A673 (cell line): ENCODE measurements around the gene DAPL1. TPM values are rescaled to one million over a fixed set of nuclear protein-coding genes. Genes with fewer than 3 reads are reported as not detected.

Experiments
- BruUV-seq: library from RNA; stranded (reverse); fragments of 400-500 nt; replicated peaks from 2 replicates; lab custom pipeline; 2021; lab: Mats Ljungman, UMichigan
- CTCF ChIA-PET: fragments of 300-600 bp; sonication (Branson Sonifier 250); formaldehyde crosslinking; loops from one replicate; lab custom pipeline; 2022; ENCODE audit warnings: antibody characterized with exemption; lab: Charles Lee
- POLR2A ChIA-PET: fragments of 300-600 bp; sonication (Branson Sonifier 250); formaldehyde crosslinking; loops from one replicate; lab custom pipeline; 2022; ENCODE audit warnings: antibody characterized with exemption; ENCODE audit not compliant: low non-redundant PET; lab: Charles Lee
- DNase-seq: peaks from one replicate; pipeline ENCODE4 v3.0.0-alpha.2; 2015; ENCODE audit warnings: low spot score
- H3K27ac ChIP-seq: fragments of 200-600 bp; sonication (generic); 2 replicates; pipeline ENCODE4 v1.5.1; 2016; ENCODE audit warnings: mixed run types, low read depth, mild to moderate bottlenecking, mixed read lengths, antibody characterized with exemption, low read length; ENCODE audit not compliant: poor library complexity, severe bottlenecking
- H3K27me3 ChIP-seq: fragments of 200-600 bp; sonication (generic); replicated peaks from 2 replicates; pipeline ENCODE4 v1.6.1; 2017; ENCODE audit warnings: mixed run types, low read depth, mild to moderate bottlenecking, mixed read lengths, antibody characterized with exemption, low read length; ENCODE audit not compliant: insufficient read depth, poor library complexity
- H3K36me3 ChIP-seq: fragments of 200-600 bp; sonication (generic); 2 replicates; pipeline ENCODE4 v1.6.1; 2016; ENCODE audit warnings: mixed run types, mild to moderate bottlenecking, mixed read lengths, antibody characterized with exemption, low read length; ENCODE audit not compliant: insufficient read depth, poor library complexity, severe bottlenecking
- H3K4me1 ChIP-seq: fragments of 200-600 bp; sonication (generic); 2 replicates; pipeline ENCODE4 v1.6.1; 2017; ENCODE audit warnings: mixed run types, mild to moderate bottlenecking, mixed read lengths, antibody characterized with exemption, low read length; ENCODE audit not compliant: insufficient read depth, poor library complexity, severe bottlenecking
- H3K4me3 ChIP-seq: fragments of 200-600 bp; sonication (generic); 2 replicates; pipeline ENCODE4 v1.5.1; 2016; ENCODE audit warnings: low read depth, mixed run types, mild to moderate bottlenecking, mixed read lengths, low read length; ENCODE audit not compliant: poor library complexity, severe bottlenecking
- H3K9me3 ChIP-seq: fragments of 200-600 bp; sonication (generic); 2 replicates; pipeline ENCODE4 v1.6.1; 2016; ENCODE audit warnings: mixed run types, low read depth, mild to moderate bottlenecking, mixed read lengths, antibody characterized with exemption, low read length; ENCODE audit not compliant: poor library complexity, severe bottlenecking
- EZH2 ChIP-seq: fragments of 200-600 bp; sonication (generic); IDR thresholded peaks from 2 replicates; pipeline ENCODE4 v1.6.1; 2017; ENCODE audit warnings: borderline replicate concordance, low read depth, mild to moderate bottlenecking, mixed read lengths, antibody characterized with exemption, low read length; ENCODE audit not compliant: poor library complexity, severe bottlenecking
- intact Hi-C: fragments of 100-400 bp; cut with micrococcal nuclease; formaldehyde crosslinking; loops from one replicate; pipeline ENCODE4 v1.10.0; 2022; ENCODE audit not compliant: unreplicated experiment
- total RNA-seq: library from RNA; stranded (reverse); gene quantifications from 2 replicates; pipeline ENCODE4 v1.2.3, GENCODE V29; 2021
- TF ChIP-seq, protein P1 (sequence below): fragments of 300-800, 200-600 bp; sonication (generic); conservative IDR thresholded peaks from 2 replicates; pipeline ENCODE4 v1.5.1; 2017; ENCODE audit warnings: low read depth, mild to moderate bottlenecking, antibody characterized with exemption, low read length, moderate library complexity, mixed read lengths

The DAPL1 gene
- total RNA-seq, 1 experiment from 2014 or later: 0.80 TPM

DNA sequence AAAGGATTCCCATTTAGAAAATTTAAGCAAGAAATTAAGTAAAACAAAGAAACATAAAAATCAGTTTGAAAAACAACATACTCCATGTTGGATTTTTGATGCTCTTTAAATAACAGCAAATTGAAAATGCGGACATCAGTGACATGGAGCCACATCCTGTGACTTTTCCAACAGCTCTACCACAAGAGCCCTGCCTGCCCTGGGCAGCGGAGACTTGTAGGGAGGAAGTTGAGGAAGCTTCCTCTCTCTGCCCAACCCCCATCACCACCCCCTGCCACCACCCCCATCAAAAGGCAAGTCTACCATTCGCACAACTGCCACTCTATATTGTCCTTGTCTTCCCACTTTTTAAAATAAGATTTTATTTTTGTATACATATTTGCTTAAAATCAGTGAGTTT is 32.8 kb upstream of the DAPL1 start:
- no peak for DNase-seq
- ChIA-PET CTCF (no interaction called here), POLR2A (no interaction called here)
- Histone ChIP-seq H3K36me3 (no peaks in the 10 kb centered on the region), H3K27me3 (no peaks in the 10 kb centered on the region), H3K4me1 (no peaks in the 10 kb centered on the region), H3K9me3 (no peaks in the 10 kb centered on the region), H3K27ac (no peak overlapping the region), H3K4me3 (no peak overlapping the region)
- no TSS peak for BruUV-seq
- intact Hi-C loops: no loop called here
- TF ChIP-seq, protein P1, sequence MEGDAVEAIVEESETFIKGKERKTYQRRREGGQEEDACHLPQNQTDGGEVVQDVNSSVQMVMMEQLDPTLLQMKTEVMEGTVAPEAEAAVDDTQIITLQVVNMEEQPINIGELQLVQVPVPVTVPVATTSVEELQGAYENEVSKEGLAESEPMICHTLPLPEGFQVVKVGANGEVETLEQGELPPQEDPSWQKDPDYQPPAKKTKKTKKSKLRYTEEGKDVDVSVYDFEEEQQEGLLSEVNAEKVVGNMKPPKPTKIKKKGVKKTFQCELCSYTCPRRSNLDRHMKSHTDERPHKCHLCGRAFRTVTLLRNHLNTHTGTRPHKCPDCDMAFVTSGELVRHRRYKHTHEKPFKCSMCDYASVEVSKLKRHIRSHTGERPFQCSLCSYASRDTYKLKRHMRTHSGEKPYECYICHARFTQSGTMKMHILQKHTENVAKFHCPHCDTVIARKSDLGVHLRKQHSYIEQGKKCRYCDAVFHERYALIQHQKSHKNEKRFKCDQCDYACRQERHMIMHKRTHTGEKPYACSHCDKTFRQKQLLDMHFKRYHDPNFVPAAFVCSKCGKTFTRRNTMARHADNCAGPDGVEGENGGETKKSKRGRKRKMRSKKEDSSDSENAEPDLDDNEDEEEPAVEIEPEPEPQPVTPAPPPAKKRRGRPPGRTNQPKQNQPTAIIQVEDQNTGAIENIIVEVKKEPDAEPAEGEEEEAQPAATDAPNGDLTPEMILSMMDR: no peak
- no peak for TF ChIP-seq EZH2

DNA sequence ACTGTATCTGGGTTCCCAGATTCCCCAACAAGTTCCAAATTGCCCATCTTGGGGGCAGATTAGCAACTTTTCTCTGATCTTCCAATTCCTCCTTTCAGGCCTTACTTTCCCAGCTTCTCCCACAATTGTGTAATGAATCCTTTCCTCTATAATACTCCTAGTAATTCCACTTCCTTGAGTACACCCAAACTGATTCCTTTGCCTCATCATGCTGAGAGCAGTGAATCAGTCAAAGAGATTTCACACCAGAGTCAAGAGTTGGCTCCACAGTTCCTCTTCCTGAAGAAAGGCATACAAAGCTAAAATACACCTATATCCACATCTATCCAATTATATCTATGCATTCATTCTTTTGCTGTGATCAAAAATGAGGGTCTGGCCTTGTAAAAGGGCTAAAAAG is 28.6 kb upstream of the DAPL1 start:
- BruUV-seq: no TSS peak
- Histone ChIP-seq H3K9me3 (no peaks in the 10 kb centered on the region), H3K27me3 (no peaks in the 10 kb centered on the region), H3K4me1 (no peaks in the 10 kb centered on the region), H3K36me3 (no peaks in the 10 kb centered on the region), H3K4me3 (no peak overlapping the region), H3K27ac (no peak overlapping the region)
- TF ChIP-seq, protein P1: no peak
- no peak for TF ChIP-seq EZH2
- intact Hi-C loops: no loop called here
- ChIA-PET POLR2A (no interaction called here), CTCF (no interaction called here)
- DNase-seq: no peak

DNA sequence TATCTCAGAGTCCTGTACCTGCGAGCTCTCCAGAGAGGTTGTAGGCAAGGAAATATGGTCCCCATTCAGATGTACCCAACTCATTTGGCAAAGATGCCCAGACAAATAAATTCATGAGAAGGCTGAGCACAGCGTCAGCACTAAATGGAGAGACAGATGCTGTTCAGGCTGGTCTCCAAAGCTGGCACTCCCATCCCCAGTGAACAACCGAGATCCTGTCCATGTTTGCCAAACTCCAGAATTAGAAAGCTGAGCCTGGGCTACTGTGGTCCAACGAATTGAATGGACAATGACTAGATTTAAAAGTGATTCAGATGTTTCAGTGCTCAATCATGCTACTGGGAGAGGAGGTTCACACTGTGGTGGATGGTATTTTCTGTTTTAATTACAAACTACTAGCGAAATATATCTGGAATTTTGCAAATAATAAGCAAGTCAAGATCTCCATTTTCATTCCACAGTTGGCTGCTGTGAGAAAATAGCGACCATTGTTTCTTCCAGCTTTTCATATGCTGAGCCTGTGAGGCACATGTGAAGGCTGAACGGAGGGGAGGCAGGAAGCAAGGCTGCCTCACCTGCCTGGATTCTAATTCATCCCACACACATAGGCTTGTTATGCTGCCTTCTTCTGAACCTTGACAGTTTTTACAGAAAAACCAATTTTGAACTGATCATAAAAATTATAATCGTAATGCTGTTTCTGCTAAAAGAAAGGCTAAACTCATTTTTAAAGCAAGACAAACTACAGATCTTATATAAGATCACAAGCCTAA is 22.6 kb upstream of the DAPL1 start:
- CTCF ChIA-PET: no interaction called here
- no peaks in the 10 kb centered on the region for H3K27me3 ChIP-seq
- no TSS peak for BruUV-seq
- H3K4me3 ChIP-seq: no peak overlapping the region
- no peaks in the 10 kb centered on the region for H3K36me3 ChIP-seq
- TF ChIP-seq, protein P1: no peak
- TF ChIP-seq EZH2: no peak
- POLR2A ChIA-PET: no interaction called here
- no peaks in the 10 kb centered on the region for H3K4me1 ChIP-seq
- no peaks in the 10 kb centered on the region for H3K9me3 ChIP-seq
- no peak for DNase-seq
- H3K27ac ChIP-seq: no peak overlapping the region
- intact Hi-C loops: no loop called here
